ENCODE results near the gene XRCC1. TPM values are rescaled to one million over a fixed set of nuclear protein-coding genes. Genes with fewer than 3 reads are reported as not detected.

Gene XRCC1
- total and polyA plus RNA-seq, 2 of the 8 experiments (the other 6 are each of a cell fraction or from before 2014, with no cell fraction given) = 42.5 to 44.4 TPM

- no peak for TF ChIP-seq ASH2L (IDR thresholded peaks at IDR 0.05; ENCODE audit: low read length)
- no peak for TF ChIP-seq SAP30 (IDR thresholded peaks at IDR 0.05; ENCODE audit: insufficient read depth, insufficient replicate concordance, low read length)
- no peak for TF ChIP-seq MAFK (IDR thresholded peaks at IDR 0.05; ENCODE audit: low read depth, low read length)
Observed at GRCh38 chr19:43622070-43622469, 46.7 kb upstream of the XRCC1 start (continued).
